ENCODE data around the gene SLC27A4.

SLC27A4 gene

DNA sequence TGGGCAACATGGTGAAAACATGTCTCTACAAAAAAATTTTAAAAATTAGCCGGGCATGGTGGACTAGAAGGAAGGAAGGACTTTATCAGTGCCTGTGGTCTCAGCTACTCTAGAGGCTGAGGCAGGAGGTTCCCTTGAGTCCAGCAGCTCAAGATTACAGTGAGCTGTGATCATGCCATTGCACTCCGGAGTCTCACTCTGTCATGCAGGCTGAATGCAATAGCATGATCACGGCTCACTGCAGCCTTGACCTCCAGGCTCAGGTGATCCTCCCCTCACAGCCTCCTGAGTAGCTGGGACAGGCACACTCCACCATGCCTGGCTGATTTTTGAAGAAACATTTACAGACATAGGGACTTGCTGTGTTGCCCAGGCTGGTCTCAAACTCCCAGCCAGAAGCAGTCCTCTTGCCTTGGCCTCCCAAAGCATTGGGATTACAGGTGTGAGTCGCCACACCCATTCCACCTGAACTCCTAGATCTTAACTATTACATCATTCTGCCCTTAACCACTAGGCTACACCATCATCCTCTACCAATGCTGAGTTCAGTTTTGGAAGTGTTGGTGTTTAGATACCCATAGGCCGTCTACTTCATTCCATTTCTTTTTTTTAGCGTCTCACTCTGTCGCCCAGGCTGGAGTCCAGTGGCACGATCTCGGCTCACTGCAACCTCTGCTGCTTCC lies 28.8 kb downstream of the SLC27A4 start:
- no peak for DNase-seq

DNA sequence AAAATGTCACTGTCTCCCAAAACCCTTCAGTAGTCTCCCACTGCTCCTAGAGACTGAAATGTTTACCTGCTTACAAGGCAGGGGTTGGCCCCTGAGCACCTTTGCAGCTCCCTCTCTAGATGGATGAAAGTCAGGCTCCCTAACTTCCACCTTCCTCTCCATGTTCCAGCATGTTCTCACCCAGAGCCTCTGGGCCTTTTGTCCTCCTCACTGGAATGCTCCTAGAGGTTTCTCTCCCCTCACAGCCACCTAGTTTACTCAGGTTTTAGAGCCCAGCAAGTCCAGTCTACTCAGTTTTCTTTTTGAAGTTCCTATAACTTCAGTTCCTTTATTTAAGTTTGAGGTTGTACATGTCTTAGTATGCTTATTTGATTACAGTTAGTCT lies 30.0 kb downstream of the SLC27A4 start:
- DNase-seq, result no peak

DNA sequence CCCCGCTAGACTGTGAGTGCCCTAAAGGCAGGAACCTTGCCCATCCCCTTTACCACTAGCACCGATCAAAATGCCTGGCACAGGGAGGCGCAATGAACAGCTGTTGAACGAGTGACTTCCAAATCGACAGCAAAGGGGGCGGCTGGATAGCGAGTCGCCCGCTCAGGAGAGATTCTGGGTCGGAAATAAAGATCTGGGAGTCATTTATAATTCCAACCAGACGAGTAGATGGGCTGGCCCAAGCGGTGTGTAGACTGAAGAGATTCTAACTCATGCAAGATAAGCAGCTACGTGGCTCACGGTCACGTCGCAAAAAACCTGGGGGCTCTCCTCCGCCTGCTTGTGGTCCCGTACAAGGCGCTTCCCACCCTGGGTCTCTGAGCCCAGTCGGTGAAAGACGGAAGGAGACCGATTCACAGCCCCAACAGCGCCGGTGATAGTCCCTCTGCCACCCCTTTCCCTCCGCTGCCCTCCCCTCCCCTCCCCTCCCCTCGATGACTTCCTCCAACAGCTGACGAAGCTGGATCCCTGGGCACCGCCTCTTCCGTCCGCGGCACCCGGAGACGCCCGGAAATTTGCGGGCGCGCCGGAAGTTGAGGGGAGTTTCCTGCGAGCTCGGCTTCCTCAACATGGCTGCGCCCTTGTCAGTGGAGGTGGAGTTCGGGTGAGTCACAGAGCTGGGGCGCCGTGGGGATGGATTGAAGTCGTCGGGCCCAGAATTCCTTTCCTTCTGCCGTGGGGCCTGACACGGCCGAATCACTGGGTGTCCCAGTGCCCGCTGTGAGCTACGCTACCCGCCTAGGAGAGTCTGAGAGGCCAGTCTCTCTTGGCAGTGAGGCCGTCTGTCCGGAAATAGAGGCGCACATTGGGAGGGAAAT lies 30.7 kb downstream of the SLC27A4 start, which contains the start of gene URM1:
URM1 (plus strand) TSS at position 623 of the 878 bp plus-strand sequence; CDS start at position 630, 7 bp downstream.
- peak; percentile 97 for DNase-seq

DNA sequence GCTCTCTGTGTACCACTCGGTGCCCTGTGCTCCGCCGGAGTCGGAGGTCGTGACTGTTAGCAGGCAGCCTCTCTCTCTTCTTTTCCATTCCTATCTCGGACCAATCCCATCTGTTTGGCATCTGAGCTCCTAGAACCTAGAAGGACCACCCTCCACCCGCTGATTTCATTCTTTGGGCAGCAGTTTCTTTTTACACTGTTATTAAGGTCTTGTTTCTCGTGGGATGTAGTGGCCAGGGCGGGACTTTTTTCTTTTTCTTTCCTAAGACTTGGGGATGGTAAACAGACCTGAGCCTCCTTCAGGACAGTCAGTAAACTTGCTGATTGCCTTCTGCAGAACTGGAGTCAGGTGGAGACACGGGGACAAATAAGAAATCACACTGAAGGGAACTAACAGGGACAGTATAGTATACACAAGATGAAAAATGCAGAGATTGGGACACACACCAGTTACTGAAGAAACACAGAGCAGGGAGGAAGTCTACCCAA lies 31.3 kb downstream of the SLC27A4 start:
- no peak for DNase-seq

DNA sequence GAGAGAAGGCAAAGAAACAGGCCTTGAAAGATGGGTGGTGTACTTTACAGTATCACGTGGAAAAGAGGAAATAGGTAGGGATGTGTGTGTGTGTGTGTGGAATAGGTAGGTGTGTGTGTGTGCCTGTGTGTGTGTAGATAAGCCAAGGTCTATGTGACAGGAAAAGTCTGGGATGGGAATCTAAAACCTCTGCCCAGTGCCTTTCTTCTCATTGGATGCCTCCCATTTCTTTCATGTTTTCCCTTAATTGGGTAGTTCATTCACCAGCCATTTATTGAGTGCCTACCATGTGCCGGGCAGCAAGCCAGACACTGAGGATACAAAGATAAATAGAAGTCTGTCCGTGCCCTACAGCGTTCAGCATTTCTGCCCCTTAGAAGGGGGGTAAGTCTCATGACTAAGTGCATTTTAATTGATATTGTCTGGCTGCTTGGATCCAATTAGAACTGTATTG lies 31.9 kb downstream of the SLC27A4 start:
- peak; percentile 78 for DNase-seq

DNA sequence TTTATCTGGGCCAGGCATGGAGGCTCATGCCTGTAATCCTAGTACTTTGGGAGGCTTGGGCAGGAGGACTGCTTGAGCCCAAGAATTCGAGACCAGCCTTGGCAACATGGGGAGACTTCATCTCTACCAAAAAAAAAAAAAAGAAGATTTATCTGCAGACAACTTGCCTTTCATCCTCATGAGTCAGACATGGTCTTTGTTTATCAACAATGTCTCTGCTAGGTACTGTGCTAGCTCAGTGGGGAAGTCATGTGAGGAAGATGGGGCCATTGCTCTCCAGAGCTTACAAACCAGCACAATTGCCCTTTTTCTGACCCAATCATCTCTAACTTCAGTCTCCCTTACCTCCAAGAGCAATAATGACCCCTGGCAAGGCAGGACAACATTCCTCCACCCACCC lies 32.5 kb downstream of the SLC27A4 start:
- DNase-seq, result no peak

DNA sequence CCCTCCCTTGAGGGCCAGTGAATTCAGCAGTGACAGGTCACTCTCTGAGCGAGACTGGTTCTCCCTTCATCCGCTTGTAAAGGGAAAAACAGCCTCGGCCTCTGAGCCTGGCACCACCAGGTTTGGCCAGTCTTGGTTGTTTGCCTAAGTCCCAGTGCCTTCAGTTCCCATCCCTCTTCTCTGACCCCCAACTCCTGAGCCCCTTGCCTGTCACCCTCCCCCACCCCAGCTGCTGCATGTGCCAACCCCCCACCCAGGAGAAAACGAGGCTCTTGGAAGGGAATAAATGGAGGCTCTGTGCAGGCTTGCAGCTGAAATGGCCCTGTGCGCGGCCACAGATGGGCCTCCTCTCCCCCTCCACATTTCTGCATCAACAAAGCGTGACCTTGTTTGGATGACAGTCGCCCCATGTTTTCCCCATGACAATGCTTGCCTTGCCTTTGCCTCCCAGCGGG lies 33.9 kb downstream of the SLC27A4 start:
- no peak for DNase-seq

DNA sequence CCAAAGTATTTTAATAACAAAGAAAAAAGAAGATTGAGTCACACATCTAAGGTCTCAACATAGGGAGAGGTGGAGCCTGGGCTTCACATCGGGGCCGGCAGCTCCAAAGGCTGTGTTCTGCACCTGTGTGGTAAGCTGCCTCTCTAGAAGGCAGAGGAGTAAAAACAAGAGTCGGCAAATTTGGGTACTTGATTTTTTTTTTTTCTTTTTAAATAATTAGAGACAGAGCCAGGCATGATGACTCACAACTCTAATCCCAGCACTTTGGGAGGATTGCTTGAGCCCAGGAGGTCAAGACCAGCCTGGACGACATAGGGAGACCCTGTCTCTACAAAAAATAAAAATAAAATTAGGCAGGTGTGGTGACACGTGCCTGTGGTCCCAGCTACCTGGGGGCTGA lies 35.5 kb downstream of the SLC27A4 start:
- no peak for DNase-seq

DNA sequence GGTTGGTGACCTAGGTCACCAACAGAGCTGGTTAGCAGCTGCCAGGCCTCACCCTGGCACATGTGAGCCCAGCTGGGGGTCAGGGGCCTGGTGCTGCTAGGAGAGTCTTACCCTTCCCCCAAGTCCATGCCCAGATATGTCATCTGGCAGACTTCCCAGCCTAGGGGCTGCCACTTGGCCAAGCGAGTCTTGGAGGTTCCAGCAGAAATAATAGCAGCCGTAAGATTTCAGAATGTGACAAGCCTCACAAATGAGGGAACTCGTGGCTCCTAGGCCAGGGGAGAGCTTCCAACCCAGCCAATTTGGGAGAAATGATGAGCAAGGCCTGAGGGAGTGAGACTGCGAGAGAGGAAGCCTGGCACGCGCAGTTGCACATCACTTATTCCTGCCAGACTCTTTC lies 41.9 kb downstream of the SLC27A4 start:
- DNase-seq, result no peak

DNA sequence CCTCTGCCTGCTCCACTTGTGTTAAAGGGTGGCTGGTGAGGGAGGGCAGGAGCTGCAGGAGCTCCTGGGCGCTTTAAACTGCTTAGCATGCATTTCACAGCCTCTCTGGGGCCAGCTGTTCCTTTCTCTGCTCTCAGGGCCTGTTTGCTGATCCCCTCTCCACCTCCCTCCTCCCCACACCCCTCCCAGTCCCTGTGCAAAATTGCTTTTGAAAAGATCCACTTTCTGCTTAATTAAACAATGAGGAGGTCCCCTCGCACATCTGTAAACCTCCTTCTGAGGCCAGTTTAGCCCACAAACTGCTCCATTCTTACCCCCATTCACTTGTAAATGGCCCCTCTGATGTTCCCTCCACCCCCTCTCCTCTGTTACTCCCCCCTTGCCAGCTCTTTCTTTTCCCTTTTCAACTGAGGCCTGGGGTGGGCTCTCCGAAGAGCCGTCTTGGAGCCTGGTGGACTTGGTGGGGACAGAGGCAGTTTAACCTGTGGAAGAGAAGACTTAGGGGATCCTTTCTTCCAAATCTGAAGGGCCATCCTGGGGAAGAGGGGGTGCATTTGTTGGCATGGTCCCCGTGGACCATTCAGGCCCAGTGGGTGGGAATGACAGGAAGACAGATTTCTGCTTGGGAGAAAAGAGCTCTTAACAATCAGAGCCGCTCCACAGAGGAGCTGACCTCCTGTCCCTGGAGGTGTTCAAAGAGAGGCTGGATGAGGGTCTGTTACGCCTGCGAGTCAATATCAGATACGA lies 42.9 kb downstream of the SLC27A4 start:
- DNase-seq, result no peak

DNA sequence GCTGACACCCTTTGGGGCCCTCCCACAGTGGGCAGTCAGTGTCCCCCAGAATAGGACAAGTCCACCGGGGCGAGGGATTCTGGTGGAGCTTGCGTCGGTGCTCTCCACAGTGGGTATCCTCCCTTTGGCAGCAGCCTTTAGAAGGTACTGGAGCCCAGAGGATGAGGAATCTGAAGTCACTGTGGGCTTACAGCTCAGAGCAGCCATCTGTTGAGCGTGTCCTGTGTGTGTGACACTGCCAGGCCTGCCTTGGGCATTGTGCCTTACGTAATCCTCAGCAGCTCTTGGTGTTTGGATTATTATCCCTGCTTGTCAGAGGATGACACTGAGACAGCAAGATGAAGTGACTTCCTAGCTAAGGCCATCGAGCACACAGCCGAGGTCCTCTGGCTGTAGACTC lies 43.5 kb downstream of the SLC27A4 start:
- no peak for DNase-seq

DNA sequence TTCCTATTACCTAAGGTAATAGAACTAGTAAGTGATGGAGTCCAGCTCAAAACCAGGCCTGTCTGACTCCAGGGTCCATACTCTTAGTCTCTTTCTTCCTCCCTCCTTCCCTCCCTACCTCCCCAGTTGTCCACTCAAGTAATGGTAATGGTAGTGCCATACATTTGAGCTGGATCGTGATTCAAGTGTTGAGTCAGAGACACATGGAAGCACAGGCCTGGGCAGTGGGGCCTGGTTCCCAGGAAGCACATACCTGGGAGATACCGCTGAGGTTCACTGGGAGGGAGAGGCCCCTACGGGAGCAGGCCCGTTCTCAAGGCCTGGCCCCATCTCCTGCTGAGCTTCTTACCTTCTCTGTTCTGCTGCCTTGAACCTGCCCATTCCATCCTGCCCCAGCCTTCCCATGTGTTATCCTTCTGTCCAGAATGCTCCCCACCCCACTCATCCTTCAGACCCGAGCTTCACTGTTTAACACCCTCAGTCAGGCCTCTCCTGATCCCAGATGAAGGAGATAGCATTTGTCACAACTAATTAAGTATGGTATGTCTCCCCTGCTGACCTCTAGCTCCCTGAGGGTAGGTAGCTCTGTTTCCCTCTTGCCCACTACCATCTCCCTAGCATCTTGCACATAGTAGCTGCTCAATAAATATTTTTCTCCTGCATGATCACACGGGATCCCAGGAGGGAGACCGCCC lies 44.6 kb downstream of the SLC27A4 start:
- no peak for DNase-seq

DNA sequence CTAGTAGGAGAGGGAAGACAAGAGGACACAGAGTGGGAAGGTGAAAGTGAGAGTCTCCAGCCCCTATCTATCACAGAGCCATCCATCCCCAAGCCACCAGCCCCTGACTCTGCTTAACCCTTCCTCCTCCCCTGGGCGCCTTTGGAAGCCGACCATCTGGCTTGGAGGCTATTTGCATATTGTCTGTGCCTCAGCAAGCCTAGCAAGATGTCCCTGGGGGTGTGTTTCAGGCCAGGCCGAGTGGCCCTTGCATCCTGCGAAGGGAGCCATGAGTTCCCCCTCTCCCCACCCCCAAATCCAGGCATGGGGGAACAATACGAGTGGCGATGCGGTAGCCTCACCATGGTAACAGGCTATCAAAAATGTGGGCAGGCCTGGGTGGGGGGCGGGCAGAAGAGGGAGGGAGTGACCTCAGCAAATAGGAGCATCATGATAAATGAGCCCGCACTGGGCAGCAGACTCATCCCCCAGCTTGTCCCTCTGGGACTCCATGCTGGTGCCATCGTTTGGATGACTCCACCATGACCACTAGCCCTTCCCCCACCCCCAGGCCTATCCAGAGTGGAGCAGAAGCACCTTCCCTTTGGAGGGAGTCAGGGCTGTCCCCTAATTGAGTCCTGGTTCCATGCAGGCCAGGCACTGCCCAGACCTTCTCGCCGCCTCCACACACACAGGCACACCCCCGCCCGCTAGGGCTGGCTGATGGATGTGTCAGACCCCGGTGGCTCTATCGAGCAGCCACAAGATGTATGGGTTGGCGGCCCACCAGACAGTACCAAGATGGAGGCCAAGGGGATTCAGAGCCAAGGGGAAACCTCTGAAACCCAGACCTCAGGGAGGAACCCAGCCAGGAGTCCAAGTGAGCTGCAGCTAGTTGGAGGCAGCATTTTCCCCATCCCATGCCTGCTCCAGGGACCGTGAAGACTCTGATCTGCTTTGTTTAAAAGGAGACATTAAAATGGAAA lies 45.5 kb downstream of the SLC27A4 start:
- DNase-seq, result no peak

DNA sequence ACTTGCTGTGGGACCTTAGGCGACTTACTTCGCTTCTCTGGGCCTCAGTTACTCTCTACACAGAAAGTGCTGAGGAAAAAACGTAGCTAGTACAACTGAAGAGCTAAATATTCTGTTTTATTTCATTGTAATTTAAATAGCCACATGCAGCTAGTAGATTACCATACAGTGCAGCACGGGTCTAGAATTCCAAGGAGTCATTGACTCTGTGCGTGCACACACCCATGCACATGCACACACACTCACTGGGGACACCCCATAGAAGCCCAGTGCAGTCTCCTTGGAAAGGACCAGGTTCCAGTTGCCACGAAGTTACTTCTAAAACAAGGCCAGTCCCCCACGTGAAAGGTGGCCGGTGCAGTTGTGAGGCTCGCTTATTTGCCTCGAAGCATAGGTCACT lies 47.8 kb downstream of the SLC27A4 start:
- DNase-seq, result no peak

DNA sequence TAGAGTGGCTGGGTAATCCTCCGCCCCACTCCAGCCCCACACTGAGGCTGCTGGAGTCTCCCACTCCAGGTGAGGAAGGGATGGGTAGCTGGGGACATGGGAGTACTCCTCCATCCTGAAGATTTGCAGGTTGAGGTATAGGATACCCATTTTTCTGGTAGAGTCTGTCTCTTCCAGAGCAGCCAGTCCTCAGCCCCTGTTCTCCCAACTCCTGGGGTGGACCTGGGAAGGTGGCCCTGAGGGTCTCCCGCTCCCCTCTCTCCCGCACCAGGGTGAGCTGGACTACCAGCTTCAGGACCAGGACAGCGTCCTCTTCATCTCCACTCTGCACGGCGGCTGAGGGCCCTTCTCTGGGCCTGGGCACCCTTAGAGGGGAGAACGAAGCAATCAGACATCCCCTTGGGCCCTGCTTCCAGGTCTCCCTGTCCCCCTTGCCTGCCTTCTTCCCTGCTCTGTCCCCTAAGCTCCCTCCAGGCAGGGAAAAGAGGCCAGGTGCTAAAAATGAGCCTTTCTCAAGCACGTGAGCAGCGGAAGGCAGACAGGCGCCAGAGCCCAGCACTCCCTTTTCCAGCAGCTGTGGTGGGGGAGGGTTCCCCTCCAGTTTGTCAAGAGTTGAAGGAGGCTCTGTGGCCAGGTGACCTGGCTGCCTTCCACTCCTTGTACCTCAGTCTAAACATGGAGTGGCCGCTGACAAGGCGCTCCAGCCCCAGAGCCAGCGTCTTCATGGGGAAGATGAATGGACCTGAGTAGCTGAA lies 49.2 kb downstream of the SLC27A4 start:
- no peak for DNase-seq

DNA sequence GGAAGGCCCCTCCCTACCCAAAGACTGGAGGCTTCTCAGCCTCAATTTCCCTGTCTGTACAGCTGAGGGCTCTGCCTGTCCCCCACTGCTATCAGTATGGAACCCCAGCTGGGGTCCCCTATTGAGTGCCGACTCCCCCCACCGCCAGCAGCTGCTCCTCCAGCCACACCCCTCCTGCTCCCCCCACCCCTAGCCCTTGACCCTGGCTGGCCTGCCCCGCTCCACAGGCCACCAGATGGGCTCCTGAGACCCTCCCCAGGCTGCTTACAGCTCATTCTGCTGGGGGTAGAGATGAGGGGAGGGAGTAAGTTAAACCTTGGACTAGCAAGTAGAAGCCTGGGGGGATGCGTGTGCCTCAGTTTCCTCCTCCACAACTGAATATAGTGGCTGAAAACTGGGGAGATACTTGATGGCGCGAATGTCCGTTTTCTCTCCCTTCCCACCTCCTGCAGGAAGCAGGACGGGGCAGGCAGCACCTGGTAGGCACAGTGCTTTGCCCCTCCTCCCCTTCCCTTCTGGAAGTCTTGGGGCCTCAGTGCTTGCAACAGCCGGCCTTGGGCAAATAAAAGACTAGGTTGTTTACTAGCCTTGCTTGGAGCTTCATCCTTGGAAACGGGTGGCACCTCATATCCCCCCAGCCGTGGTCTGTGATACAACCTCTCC lies 50.0 kb downstream of the SLC27A4 start:
- DNase-seq, result no peak

DNA sequence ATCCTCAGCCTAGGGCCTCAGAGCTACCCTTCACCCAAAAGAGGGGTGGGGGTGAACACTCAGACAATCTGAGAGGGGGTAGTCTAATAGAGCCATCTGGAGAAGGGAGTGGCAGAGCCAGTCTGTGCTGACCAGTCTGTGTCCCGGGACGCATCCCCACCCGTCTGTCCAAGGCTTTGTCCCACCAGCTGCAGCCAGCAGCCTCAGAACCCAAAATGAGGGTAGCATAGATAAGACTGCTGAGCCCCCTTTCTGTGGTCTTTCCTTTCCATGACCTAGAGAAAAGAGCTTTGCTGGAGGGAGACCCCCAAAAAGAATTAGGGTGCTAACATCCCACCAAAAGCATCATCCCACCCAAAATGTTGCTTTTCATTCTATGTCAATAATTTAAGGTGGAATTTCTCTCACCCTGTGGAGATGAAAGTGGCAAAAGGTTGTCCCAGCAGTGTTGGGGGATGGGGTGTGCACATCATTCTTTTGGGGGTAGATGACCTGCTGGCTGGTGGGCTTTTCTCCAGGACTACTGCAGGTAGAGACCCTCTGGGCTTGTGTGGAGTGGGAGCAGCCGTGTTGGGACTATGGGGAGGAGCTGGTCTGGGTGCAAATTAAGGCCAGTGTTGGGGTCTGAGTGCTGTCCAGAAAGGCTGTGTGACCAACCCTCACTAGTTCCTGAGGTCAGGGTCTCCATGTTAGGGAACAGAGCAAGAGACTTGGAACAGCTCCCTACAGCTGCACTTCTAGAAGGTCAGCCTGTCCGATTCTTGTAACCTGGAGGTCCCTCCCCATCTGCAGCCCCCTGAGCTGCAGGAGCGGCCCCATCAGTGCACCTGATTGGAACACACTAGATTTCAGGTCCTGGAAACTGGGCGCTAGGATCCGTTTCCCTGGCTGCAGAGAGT lies 50.7 kb downstream of the SLC27A4 start:
- no peak for DNase-seq

DNA sequence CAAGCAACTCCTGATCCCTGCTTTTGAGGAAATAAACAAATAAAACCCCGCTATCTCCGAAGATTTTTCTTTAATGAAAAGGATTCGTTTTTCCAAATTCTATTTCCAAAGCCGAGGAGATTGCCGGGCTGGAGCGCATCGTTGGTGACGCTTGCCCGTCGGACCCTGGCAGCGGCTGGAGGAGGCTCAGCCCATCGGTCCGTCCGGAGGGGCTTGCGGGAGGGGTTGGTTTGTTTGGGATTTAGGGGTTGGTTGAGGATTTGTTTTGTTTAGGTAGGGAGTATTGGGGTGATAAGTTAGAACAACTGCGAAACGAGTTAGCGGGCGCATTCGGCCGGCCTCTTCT lies 51.6 kb downstream of the SLC27A4 start:
- DNase-seq, result no peak

Data from NCI-H69 (cell line).